ENCODE data around the gene ZNF598. TPM values are rescaled to one million over a fixed set of nuclear protein-coding genes. Genes with fewer than 3 reads are reported as not detected.
A peak's percentile ranks its signal among the peaks of the same experiment; 100 is the strongest.

ZNF598 gene
- total RNA-seq, 3 donors from 2014 or later, result 41.9 to 45.4 (median 42.4) TPM

- no peak for TF ChIP-seq CTCF (IDR thresholded peaks at IDR 0.05)
- peak; percentile 40 for ATAC-seq
- H3K4me1 ChIP-seq (ENCODE audit: low read depth), result peaks cover 58% of the 10 kb centered on the region
- intact Hi-C loops (cut with DNase I, micrococcal nuclease), result no loop called here
- no peak overlapping the region for H3K4me3 ChIP-seq
- peak; percentile 72 to 83 (median 78) for DNase-seq
- no peaks in the 10 kb centered on the region for H3K36me3 ChIP-seq (ENCODE audit: low read depth)
- H3K9me3 ChIP-seq, result no peaks in the 10 kb centered on the region
Observed at GRCh38 chr16:1985466-1986150, 24.0 kb downstream of the ZNF598 start.

GRCh38 chr16:1984347-1985225 lies 25.0 kb downstream of the ZNF598 start:
- ATAC-seq (peak; percentile 1), DNase-seq (peak in 2 of 3 donors; percentile 65 to 77)
- H3K9me3 ChIP-seq, result no peaks in the 10 kb centered on the region
- intact Hi-C loops (cut with DNase I, micrococcal nuclease), result no loop called here
- H3K36me3 ChIP-seq (ENCODE audit: low read depth), result no peaks in the 10 kb centered on the region
- peaks cover 59% of the 10 kb centered on the region for H3K4me1 ChIP-seq (ENCODE audit: low read depth)
- H3K4me3 ChIP-seq, result peak overlapping the region; percentile 83
- no peak for TF ChIP-seq CTCF (IDR thresholded peaks at IDR 0.05)

DNA sequence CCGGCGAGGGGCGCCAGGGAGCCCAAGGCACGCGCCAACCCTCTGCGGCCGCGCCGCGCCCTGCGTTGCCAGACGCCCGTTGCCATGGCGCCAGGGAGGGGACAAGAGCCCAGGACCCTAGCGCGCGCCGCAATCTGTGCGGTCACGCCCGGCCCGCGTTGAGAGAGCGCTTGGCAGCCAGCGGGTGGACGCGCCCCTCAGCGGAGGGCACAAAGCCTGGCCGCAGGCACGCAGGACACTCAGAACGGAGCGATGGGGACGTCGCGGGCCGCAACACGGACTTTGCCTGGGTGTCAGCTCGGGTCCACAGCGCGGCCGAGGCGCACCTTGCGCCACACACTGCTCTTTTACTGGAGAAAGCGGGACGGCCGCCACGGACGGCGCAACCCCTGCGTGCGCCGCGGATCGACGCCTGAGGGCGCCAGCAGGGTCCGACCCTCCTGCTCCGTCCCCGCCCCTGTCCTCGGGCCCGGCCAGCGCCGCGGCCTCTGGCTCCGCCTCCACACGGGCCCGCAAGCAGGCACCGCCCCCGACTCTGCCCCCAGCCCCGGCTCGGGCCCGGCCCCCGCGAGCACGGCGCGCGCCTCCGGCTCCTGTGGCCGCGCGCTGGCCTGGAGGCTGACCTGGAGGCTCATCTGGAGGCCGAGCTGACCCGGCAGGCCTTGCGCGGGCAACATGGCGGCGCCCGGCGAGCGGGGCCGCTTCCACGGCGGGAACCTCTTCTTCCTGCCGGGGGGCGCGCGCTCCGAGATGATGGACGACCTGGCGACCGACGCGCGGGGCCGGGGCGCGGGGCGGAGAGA lies 25.9 kb downstream of the ZNF598 start, which contains the start of gene GFER:
TSS of gene GFER (plus strand) at position 650 of the 803 bp plus-strand sequence. CDS start at position 676, 26 bp downstream.
- Histone ChIP-seq H3K36me3 (ENCODE audit: low read depth) (no peaks in the 10 kb centered on the region), H3K4me1 (ENCODE audit: low read depth) (peaks cover 55% of the 10 kb centered on the region), H3K4me3 (peak within 1 kb of the TSS; percentile 83), H3K9me3 (no peaks in the 10 kb centered on the region)
- ATAC-seq (peak; percentile 66), DNase-seq (peak; percentile 89 to 96 (median 93))
- intact Hi-C loops (cut with DNase I, micrococcal nuclease), result no loop called here
- TF ChIP-seq CTCF (IDR thresholded peaks at IDR 0.05), result no peak

DNA sequence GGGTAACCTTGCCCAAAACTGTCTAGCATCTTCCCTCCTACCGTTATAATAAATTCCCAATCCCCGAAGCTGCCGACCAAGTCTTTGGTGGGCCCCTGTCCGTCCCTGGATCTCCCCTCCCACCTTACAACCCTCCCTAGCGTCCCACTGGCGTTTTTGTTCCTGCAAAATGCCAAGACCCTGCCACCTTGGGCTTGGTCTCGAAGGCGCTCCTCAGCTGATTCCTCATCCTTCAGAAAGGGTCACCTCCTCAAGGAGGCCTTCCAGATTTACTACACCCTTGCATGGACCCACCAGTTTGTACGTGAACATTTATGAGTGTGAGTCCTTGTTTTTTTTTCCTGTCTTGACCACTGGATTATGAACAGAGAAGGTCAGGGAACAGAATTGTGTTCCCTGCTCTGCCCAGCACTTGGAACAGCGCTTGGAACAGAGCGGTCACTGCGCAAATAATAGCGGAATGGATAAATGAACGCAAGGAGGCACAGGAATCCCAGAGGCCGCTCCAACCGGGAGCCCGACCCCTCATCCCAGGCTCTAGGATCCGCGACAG lies 26.6 kb downstream of the ZNF598 start:
- TF ChIP-seq CTCF (IDR thresholded peaks at IDR 0.05), result no peak
- Histone ChIP-seq H3K4me1 (ENCODE audit: low read depth) (peaks cover 56% of the 10 kb centered on the region), H3K36me3 (ENCODE audit: low read depth) (no peaks in the 10 kb centered on the region), H3K4me3 (no peak overlapping the region), H3K9me3 (no peaks in the 10 kb centered on the region)
- DNase-seq (no peak), ATAC-seq (no peak)
- intact Hi-C loops (cut with DNase I, micrococcal nuclease), result no loop called here

GRCh38 chr16:1982013-1982433 lies 27.6 kb downstream of the ZNF598 start:
- intact Hi-C loops (cut with DNase I, micrococcal nuclease), result no loop called here
- H3K4me1 ChIP-seq (ENCODE audit: low read depth), result peaks cover 56% of the 10 kb centered on the region
- no peaks in the 10 kb centered on the region for H3K9me3 ChIP-seq
- TF ChIP-seq CTCF (IDR thresholded peaks at IDR 0.05), result no peak
- H3K4me3 ChIP-seq, result no peak overlapping the region
- H3K36me3 ChIP-seq (ENCODE audit: low read depth), result no peaks in the 10 kb centered on the region
- ATAC-seq (peak; percentile 38), DNase-seq (peak; percentile 82 to 83 (median 82))
